HCT116 (cell line): ENCODE data around the gene GNB5. TPM values are rescaled to one million over a fixed set of nuclear protein-coding genes. Genes with fewer than 3 reads are reported as not detected.

Experiments
- ATAC-seq: fragments of 200-7000 bp; cut with Tn5 transposase; 2 replicates; pipeline ENCODE4 v1.9.1; 2020; ENCODE audit warnings: mild to moderate bottlenecking, moderate library complexity
- BruUV-seq: library from RNA; stranded (reverse); fragments of 400-500 nt; replicated peaks from 2 replicates; lab custom pipeline; 2021; lab: Mats Ljungman, UMichigan
- CTCF ChIA-PET: fragments of 300-600 bp; sonication (Branson Sonifier 250); formaldehyde crosslinking; loops from one replicate; lab custom pipeline; 2021; ENCODE audit warnings: antibody characterized with exemption; lab: Charles Lee
- POLR2A ChIA-PET: fragments of 300-600, 350-600 bp; sonication (Branson Sonifier 250); formaldehyde crosslinking; loops from one replicate; lab custom pipeline; 2021; ENCODE audit warnings: antibody characterized with exemption; lab: Charles Lee
- RAD21 ChIA-PET, 2 experiments: fragments of 300-600 bp; sonication (Branson Sonifier 250); formaldehyde crosslinking; loops; one replicate each; lab custom pipeline; 2023; ENCODE audit warnings: low total read pairs in 2 of 2; ENCODE audit not compliant: uncharacterized antibody in 2 of 2, unreplicated experiment in 2 of 2, low non-redundant PET in 1 of 2; lab: Charles Lee
- DNase-seq: peaks from one replicate; pipeline ENCODE4 v3.0.0-alpha.2; 2010; ENCODE audit warnings: low read depth, low spot score
- H2AFZ ChIP-seq: fragments of 200-600 bp; shearing (Covaris generic), sonication (generic); 2 replicates; pipeline ENCODE4 v1.6.1; 2017; ENCODE audit warnings: low read depth, mixed run types, mixed read lengths, antibody characterized with exemption, low read length; ENCODE audit not compliant: poor library complexity, severe bottlenecking
- H3K27ac ChIP-seq: 2 replicates; pipeline ENCODE4 v1.5.1; 2012; ENCODE audit warnings: low read depth, low read length
- H3K27me3 ChIP-seq: fragments of 200-600 bp; sonication (generic); 2 replicates; pipeline ENCODE4 v1.6.1; 2016; ENCODE audit warnings: mixed run types, low read length, mixed read lengths; ENCODE audit not compliant: insufficient read depth
- H3K36me3 ChIP-seq, 2 experiments: fragments of 200-500 bp in 1 of 2; fragments of 200-600 bp in 1 of 2; sonication (Bioruptor generic) in 1 of 2; sonication (generic) in 1 of 2; 2 replicates each; pipeline versions ENCODE4 v1.5.1 to v1.6.1; 2014 to 2016; ENCODE audit warnings: low read length in 2 of 2, inconsistent platforms in 1 of 2, mixed read lengths in 1 of 2, mixed run types in 1 of 2; ENCODE audit not compliant: insufficient read depth in 2 of 2, control insufficient read depth in 1 of 2
- H3K4me1 ChIP-seq, 2 experiments: fragments of 200-600 bp in 1 of 2; sonication (generic) in 1 of 2; 2 replicates each; pipeline versions ENCODE4 v1.5.1 to v1.6.1; 2012 to 2017; ENCODE audit warnings: low read length in 2 of 2, inconsistent platforms in 1 of 2, mild to moderate bottlenecking in 1 of 2, mixed read lengths in 1 of 2, mixed run types in 1 of 2, moderate library complexity in 1 of 2; ENCODE audit not compliant: insufficient read depth in 2 of 2, control insufficient read depth in 1 of 2
- H3K4me2 ChIP-seq: fragments of 200-600 bp; sonication (generic); 2 replicates; pipeline ENCODE4 v1.6.1; 2017; ENCODE audit warnings: mixed run types, low read length, mixed read lengths
- H3K4me3 ChIP-seq, 2 experiments: fragments of 200-600 bp in 1 of 2; sonication (generic) in 1 of 2; replicated peaks in 1 of 2; 2 replicates each; pipeline ENCODE4 v1.5.1; 2011 to 2016; ENCODE audit warnings: low read length in 2 of 2, control low read depth in 1 of 2, low read depth in 1 of 2, mild to moderate bottlenecking in 1 of 2, mixed read lengths in 1 of 2, mixed run types in 1 of 2
- H3K79me2 ChIP-seq: fragments of 200-600 bp; sonication (generic); 2 replicates; pipeline ENCODE4 v1.6.1; 2017; ENCODE audit warnings: mild to moderate bottlenecking, mixed run types, low read length, moderate library complexity, mixed read lengths; ENCODE audit not compliant: insufficient read depth
- H3K9ac ChIP-seq: fragments of 200-600 bp; sonication (generic); 2 replicates; pipeline ENCODE4 v1.6.1; 2016; ENCODE audit warnings: low read length, mixed read lengths
- H3K9me2 ChIP-seq: fragments of 200-600 bp; sonication (generic), shearing (Covaris generic); 2 replicates; pipeline ENCODE4 v1.6.1; 2017; ENCODE audit warnings: mixed run types, mild to moderate bottlenecking, moderate library complexity; ENCODE audit not compliant: insufficient read depth
- H3K9me3 ChIP-seq, 2 experiments: fragments of 200-500 bp in 1 of 2; fragments of 200-600 bp in 1 of 2; sonication (Bioruptor generic) in 1 of 2; sonication (generic) in 1 of 2; 2 replicates each; pipeline ENCODE4 v1.6.1; 2014 to 2017; ENCODE audit warnings: low read length in 2 of 2, mixed read lengths in 2 of 2, inconsistent platforms in 1 of 2, low read depth in 1 of 2, mild to moderate bottlenecking in 1 of 2, mixed run types in 1 of 2, moderate library complexity in 1 of 2; ENCODE audit not compliant: control insufficient read depth in 1 of 2, insufficient read depth in 1 of 2
- H4K20me1 ChIP-seq: fragments of 200-600 bp; sonication (generic), shearing (Covaris generic); 2 replicates; pipeline ENCODE4 v1.6.1; 2017; ENCODE audit warnings: mixed run types, mild to moderate bottlenecking, moderate library complexity; ENCODE audit not compliant: insufficient read depth
- CBX3 ChIP-seq: IDR thresholded peaks from 2 replicates; pipeline ENCODE4 v1.6.1; 2012; ENCODE audit warnings: low read depth
- CEBPB ChIP-seq: IDR thresholded peaks from 2 replicates; pipeline ENCODE4 v1.6.1; 2012; ENCODE audit warnings: low read depth
- EGR1 ChIP-seq: IDR thresholded peaks from 2 replicates; pipeline ENCODE4 v1.6.1; 2012; ENCODE audit warnings: low read depth
- ELF1 ChIP-seq: IDR thresholded peaks from 2 replicates; pipeline ENCODE4 v1.6.1; 2012; ENCODE audit warnings: low read depth, borderline replicate concordance
- EZH2 ChIP-seq: fragments of 200-600 bp; sonication (generic); IDR thresholded peaks from 2 replicates; pipeline ENCODE4 v1.6.1; 2017; ENCODE audit warnings: antibody characterized with exemption, mixed run types
- EZH2phosphoT487 ChIP-seq: fragments of 200-600 bp; IDR thresholded peaks from 2 replicates; pipeline ENCODE4 v1.6.1; 2018; ENCODE audit warnings: antibody characterized with exemption, borderline replicate concordance
- FOSL1 ChIP-seq: IDR thresholded peaks from 2 replicates; pipeline ENCODE4 v1.6.1; 2012; ENCODE audit warnings: low read depth
- JUND ChIP-seq: IDR thresholded peaks from 2 replicates; pipeline ENCODE4 v1.6.1; 2012
- POLR2A ChIP-seq: IDR thresholded peaks from 2 replicates; pipeline ENCODE4 v1.7.0; 2011; ENCODE audit warnings: borderline replicate concordance; ENCODE audit not compliant: insufficient read depth, insufficient read length; ENCODE audit errors: extremely low read depth
- POLR2AphosphoS5 ChIP-seq: IDR thresholded peaks from 2 replicates; pipeline ENCODE4 v1.6.1; 2011; ENCODE audit warnings: mild to moderate bottlenecking, low read depth, low read length, moderate library complexity
- RAD21 ChIP-seq: IDR thresholded peaks from 2 replicates; pipeline ENCODE4 v1.6.1; 2012; ENCODE audit warnings: low read depth, mild to moderate bottlenecking
- SIN3A ChIP-seq: IDR thresholded peaks from 2 replicates; pipeline ENCODE4 v1.6.1; 2012; ENCODE audit warnings: low read depth
- SP1 ChIP-seq: IDR thresholded peaks from 2 replicates; pipeline ENCODE4 v1.6.1; 2012; ENCODE audit warnings: low read depth
- SRF ChIP-seq: IDR thresholded peaks from 2 replicates; pipeline ENCODE4 v1.6.1; 2012; ENCODE audit warnings: low read depth
- YY1 ChIP-seq: IDR thresholded peaks from 2 replicates; pipeline ENCODE4 v1.6.1; 2011; ENCODE audit warnings: low read length, low read depth, moderate library complexity, mild to moderate bottlenecking; ENCODE audit not compliant: insufficient replicate concordance; ENCODE audit errors: extremely low read depth
- ZFX ChIP-seq: fragments of 450-650 bp; IDR thresholded peaks from 2 replicates; pipeline ENCODE4 v1.6.1; 2017
- ZNF274 ChIP-seq: fragments of 200-500 bp; sonication (Bioruptor generic); IDR thresholded peaks from 2 replicates; pipeline ENCODE4 v1.6.1; 2014; ENCODE audit warnings: mild to moderate bottlenecking, low read depth, low read length, inconsistent platforms
- intact Hi-C: fragments of 100-400 bp; cut with micrococcal nuclease; formaldehyde crosslinking; loops from 2 replicates; pipeline ENCODE4 v1.10.0; 2022
- total RNA-seq: library from RNA; stranded (reverse); gene quantifications from one replicate; pipeline ENCODE4 v1.2.1, GENCODE V29; 2021; ENCODE audit not compliant: unreplicated experiment
- TF ChIP-seq, protein P1 (sequence below): IDR thresholded peaks from 2 replicates; pipeline ENCODE4 v1.6.1; 2012
- TF ChIP-seq, protein P2 (sequence below): IDR thresholded peaks from 2 replicates; pipeline ENCODE4 v1.6.1; 2011; ENCODE audit warnings: mild to moderate bottlenecking, low read length, moderate library complexity; ENCODE audit not compliant: insufficient replicate concordance; ENCODE audit errors: extremely low read depth
- TF ChIP-seq, protein P3 (sequence below): IDR thresholded peaks from 2 replicates; pipeline ENCODE4 v1.6.1; 2012

The GNB5 gene
- total RNA-seq, 1 experiment from 2014 or later = 27.6 TPM

- ChIA-PET CTCF (interaction anchor here (1.6 kb wide), 1 partner anchor 10 kb away, joined by 6 read pairs; no protein-coding TSS in a partner anchor), POLR2A (interaction anchor here (1.2 kb wide), 1 partner anchor 16 kb away, joined by 5 read pairs; no protein-coding TSS in a partner anchor), RAD21 (no interaction called here)
- peaks cover 9 to 17% of the 10 kb centered on the region in 2 experiments; a peak in 3 of 4 replicates for H3K4me1 ChIP-seq
- H3K36me3 ChIP-seq = no peaks in the 10 kb centered on the region
- no peak overlapping the region for H3K4me3 ChIP-seq
- no TSS peak for BruUV-seq
- H3K79me2 ChIP-seq = peaks cover 14% of the 10 kb centered on the region; the same call in 1 of the 2 replicates
- H3K27ac ChIP-seq = no peak overlapping the region
- no peak for ATAC-seq
- H3K9me2 ChIP-seq = no peaks in the 10 kb centered on the region
- no peak for DNase-seq
- no peaks in the 10 kb centered on the region for H3K27me3 ChIP-seq
- intact Hi-C loops = no loop called here
- TF ChIP-seq SP1 = no peak
- TF ChIP-seq YY1 = no peak
- TF ChIP-seq CEBPB = no peak
- TF ChIP-seq ELF1 = no peak
- TF ChIP-seq ZNF274 = no peak
- no peak for TF ChIP-seq EGR1
- TF ChIP-seq FOSL1 = no peak
- TF ChIP-seq, protein P1, sequence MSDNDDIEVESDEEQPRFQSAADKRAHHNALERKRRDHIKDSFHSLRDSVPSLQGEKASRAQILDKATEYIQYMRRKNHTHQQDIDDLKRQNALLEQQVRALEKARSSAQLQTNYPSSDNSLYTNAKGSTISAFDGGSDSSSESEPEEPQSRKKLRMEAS = no peak
- no peak for TF ChIP-seq CBX3
- no peak for TF ChIP-seq RAD21
- no peak for TF ChIP-seq POLR2A
- TF ChIP-seq, protein P2, sequence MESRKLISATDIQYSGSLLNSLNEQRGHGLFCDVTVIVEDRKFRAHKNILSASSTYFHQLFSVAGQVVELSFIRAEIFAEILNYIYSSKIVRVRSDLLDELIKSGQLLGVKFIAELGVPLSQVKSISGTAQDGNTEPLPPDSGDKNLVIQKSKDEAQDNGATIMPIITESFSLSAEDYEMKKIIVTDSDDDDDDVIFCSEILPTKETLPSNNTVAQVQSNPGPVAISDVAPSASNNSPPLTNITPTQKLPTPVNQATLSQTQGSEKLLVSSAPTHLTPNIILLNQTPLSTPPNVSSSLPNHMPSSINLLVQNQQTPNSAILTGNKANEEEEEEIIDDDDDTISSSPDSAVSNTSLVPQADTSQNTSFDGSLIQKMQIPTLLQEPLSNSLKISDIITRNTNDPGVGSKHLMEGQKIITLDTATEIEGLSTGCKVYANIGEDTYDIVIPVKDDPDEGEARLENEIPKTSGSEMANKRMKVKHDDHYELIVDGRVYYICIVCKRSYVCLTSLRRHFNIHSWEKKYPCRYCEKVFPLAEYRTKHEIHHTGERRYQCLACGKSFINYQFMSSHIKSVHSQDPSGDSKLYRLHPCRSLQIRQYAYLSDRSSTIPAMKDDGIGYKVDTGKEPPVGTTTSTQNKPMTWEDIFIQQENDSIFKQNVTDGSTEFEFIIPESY = no peak
- no peak for TF ChIP-seq EZH2phosphoT487
- no peak for TF ChIP-seq EZH2
- TF ChIP-seq, protein P3, sequence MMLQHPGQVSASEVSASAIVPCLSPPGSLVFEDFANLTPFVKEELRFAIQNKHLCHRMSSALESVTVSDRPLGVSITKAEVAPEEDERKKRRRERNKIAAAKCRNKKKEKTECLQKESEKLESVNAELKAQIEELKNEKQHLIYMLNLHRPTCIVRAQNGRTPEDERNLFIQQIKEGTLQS = no peak
- TF ChIP-seq ZFX = no peak
- TF ChIP-seq JUND = no peak
- no peak for TF ChIP-seq SIN3A
- TF ChIP-seq POLR2AphosphoS5 = no peak
- no peak for TF ChIP-seq SRF
- H2AFZ ChIP-seq = no peak overlapping the region
- H3K9me3 ChIP-seq = peaks cover 0 to 4% of the 10 kb centered on the region in 2 experiments; a peak in 1 of 4 replicates
- H3K9ac ChIP-seq = no peak overlapping the region; the same call in 1 of the 2 replicates
- no peaks in the 10 kb centered on the region for H4K20me1 ChIP-seq
- H3K4me2 ChIP-seq = no peak overlapping the region
Measured at GRCh38 chr15:52180851-52181450, 10.2 kb downstream of the GNB5 start.
